ENCODE measurements around the gene RAPGEF6. TPM values are rescaled to one million over a fixed set of nuclear protein-coding genes. Genes with fewer than 3 reads are reported as not detected.
A peak's percentile ranks its signal among the peaks of the same experiment; 100 is the strongest.

RAPGEF6 gene
- total and polyA plus RNA-seq, 2 of the 4 experiments (the other 2 are of a cell fraction): 5.8 to 18.8 TPM

DNA sequence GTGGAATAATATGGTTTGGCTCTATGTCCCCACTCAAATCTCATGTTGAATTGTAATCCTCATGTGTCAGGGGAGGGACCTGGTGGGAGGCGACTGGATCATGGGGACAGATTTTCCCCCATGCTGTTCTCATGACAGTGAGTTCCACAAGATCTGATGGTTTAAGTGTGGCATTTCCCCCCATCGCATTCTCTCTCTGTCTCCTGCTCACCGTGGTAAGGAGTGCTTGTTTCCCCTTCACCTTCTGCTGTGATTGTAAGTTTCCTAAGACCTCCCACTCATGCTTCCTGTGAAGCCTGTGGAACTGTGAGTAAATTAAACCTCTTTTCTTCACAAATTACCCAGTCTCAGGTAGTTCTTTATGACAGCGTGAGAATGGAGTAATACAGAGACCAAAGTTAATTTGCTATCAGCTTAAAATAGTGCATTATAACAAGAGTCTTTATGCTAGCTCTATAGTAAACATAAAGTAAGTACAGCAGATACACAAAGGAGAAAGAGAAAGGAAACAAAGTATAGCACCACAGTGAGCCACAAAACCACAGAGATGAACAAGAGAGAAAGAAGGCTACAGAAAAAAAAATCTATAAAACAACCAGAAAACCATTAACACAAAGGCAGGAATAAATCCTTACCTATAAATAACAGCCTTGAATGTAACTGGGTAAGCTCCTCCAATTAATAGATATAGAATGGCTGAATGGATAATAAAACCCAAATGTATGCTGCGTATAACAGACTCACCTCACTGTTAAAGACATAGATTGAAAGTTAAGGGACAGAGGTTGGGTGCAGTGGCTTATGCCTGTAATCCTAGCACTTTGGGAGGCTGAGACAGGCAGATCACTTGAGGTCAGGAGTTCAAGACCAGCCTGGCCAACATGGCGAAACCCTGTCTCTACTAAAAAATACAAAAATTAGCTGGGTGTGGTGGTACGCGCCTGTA lies 39.7 kb downstream of the RAPGEF6 start (continued):
- no peak for TF ChIP-seq NFE2L2 (IDR thresholded peaks at IDR 0.05; ENCODE audit: low read depth, low read length)
- TF ChIP-seq FOS (IDR thresholded peaks at IDR 0.05; ENCODE audit: low read depth, low read length): no peak

DNA sequence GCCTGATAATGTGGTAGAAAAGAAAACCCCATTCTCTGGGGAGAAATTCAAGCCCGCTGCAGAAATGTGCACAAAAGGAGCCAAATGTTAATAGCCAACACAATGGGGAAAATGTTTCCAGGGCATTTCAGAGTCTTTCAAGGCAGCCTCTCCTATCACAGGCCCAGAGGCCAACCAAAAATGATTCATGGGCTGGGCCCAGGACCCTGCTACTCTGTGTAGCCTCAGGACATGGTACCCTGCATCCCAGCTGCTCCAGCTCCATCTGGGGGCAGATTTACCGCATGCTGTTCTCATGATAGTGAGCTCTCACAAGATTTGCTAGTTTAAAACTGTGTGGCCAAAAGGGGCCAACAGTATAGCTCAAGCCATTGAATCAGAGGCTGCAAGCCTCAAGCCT lies 41.1 kb downstream of the RAPGEF6 start:
- Histone ChIP-seq H2BK120ac (ENCODE audit: low read depth, low read length) (no peak overlapping the region), H3K27ac (ENCODE audit: insufficient read depth, low read length) (peak overlapping the region; percentile 27; the same call in 1 of the 2 replicates), H3K9me3 (ENCODE audit: control insufficient read depth, insufficient read depth, low read length) (no peaks in the 10 kb centered on the region), H3K4me1 (ENCODE audit: control insufficient read depth, insufficient read depth, low read length) (peaks cover 4% of the 10 kb centered on the region), H2AK5ac (ENCODE audit: low read depth, low read length) (no peak overlapping the region), H2AFZ (replicated peaks; ENCODE audit: low read length, poor library complexity) (no peak overlapping the region), H2AK9ac (replicated peaks; ENCODE audit: low read depth, low read length, poor library complexity) (no peak overlapping the region), H3K23ac (ENCODE audit: low read depth, low read length) (no peak overlapping the region), H3K14ac (replicated peaks; ENCODE audit: low read depth, low read length) (no peak overlapping the region), H3K18ac (ENCODE audit: low read depth, low read length) (no peak overlapping the region), H4K5ac (ENCODE audit: low read depth, low read length) (no peak overlapping the region), H3K4ac (ENCODE audit: low read depth, low read length) (no peak overlapping the region), H2BK20ac (ENCODE audit: low read depth, low read length) (no peak overlapping the region), H3K9me1 (ENCODE audit: insufficient read depth, low read length) (no peaks in the 10 kb centered on the region), H3K56ac (ENCODE audit: extremely low read depth, insufficient read depth, low read length) (no peak overlapping the region), H4K91ac (ENCODE audit: insufficient read depth, low read depth, low read length) (no peak overlapping the region; the same call in 1 of the 2 replicates), H4K20me1 (ENCODE audit: insufficient read depth, low read length) (0 out of 2 replicates have a peak, but pooled peaks cover 3% of the 10 kb centered on the region), H3K4me2 (ENCODE audit: low read depth, low read length) (no peak overlapping the region), H3K9ac (ENCODE audit: low read depth, low read length) (no peak overlapping the region), H2BK5ac (ENCODE audit: low read depth, low read length, poor library complexity, severe bottlenecking) (no peak overlapping the region), H2BK15ac (ENCODE audit: low read depth, low read length) (no peak overlapping the region), H3K27me3 (ENCODE audit: control insufficient read depth, insufficient read depth, low read length) (no peaks in the 10 kb centered on the region), H3K36me3 (ENCODE audit: control insufficient read depth, insufficient read depth, low read length) (peaks cover 2% of the 10 kb centered on the region; the same call in 1 of the 2 replicates), H3K4me3 (ENCODE audit: insufficient read depth, low read depth, low read length) (no peak overlapping the region), H4K8ac (ENCODE audit: low read depth in 2 of 2, low read length in 2 of 2) (no peak overlapping the region), H3K79me1 (ENCODE audit: low read depth in 1 of 2, low read length in 2 of 2) (peaks cover 20 to 28% of the 10 kb centered on the region in 2 experiments)
- ChIA-PET POLR2A (ENCODE audit: unreplicated experiment) (no interaction called here), CTCF (no interaction called here)
- ATAC-seq (ENCODE audit: low read depth) (peak; percentile 24; the same call in 1 of the 2 replicates), DNase-seq (no peak)
- BruUV-seq (replicated peaks): no TSS peak
- dilution Hi-C loops (cut with HindIII; ENCODE audit: low sequenced_read_pairs, unreplicated experiment): no loop called here
- in situ Hi-C loops (cut with MboI; ENCODE audit: low sequenced_read_pairs): loop anchor here (5.0 kb wide), 1 partner anchor 413 kb away; no protein-coding TSS in a partner anchor
- whole genome bisulfite sequencing, 2 experiments (ENCODE audit: extremely low coverage in 2 of 2, insufficient read length in 1 of 2): 100% methylated on average over 2 of the region's 2 CpGs; no CpG with 5 or more reads in 1 of the 2 experiments
- TF ChIP-seq MXI1 (IDR thresholded peaks at IDR 0.05; ENCODE audit: borderline replicate concordance, low read depth, low read length) (no peak), MAZ (IDR thresholded peaks at IDR 0.05; ENCODE audit: borderline replicate concordance, low read depth, low read length) (no peak)
- TF ChIP-seq, protein P1, sequence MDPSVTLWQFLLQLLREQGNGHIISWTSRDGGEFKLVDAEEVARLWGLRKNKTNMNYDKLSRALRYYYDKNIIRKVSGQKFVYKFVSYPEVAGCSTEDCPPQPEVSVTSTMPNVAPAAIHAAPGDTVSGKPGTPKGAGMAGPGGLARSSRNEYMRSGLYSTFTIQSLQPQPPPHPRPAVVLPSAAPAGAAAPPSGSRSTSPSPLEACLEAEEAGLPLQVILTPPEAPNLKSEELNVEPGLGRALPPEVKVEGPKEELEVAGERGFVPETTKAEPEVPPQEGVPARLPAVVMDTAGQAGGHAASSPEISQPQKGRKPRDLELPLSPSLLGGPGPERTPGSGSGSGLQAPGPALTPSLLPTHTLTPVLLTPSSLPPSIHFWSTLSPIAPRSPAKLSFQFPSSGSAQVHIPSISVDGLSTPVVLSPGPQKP (IDR thresholded peaks at IDR 0.05; ENCODE audit: borderline replicate concordance, low read depth, low read length): no peak
- intact Hi-C loops (cut with micrococcal nuclease): loop anchor here (2.0 kb wide), 1 partner anchor 41 kb away; the partner anchor contains the start of gene RAPGEF6

All from IMR-90 (cell line).